CD4-positive, alpha-beta T cell treated with Interleukin-6 at 100 ng/mL for 8 hours (primary cell): ENCODE measurements around the gene UMAD1.

Experiments used
- DNase-seq: peaks from one replicate; pipeline ENCODE4 v3.0.0-alpha.2; 2020; ENCODE audit warnings: mixed read lengths, low spot score

UMAD1 gene

DNA sequence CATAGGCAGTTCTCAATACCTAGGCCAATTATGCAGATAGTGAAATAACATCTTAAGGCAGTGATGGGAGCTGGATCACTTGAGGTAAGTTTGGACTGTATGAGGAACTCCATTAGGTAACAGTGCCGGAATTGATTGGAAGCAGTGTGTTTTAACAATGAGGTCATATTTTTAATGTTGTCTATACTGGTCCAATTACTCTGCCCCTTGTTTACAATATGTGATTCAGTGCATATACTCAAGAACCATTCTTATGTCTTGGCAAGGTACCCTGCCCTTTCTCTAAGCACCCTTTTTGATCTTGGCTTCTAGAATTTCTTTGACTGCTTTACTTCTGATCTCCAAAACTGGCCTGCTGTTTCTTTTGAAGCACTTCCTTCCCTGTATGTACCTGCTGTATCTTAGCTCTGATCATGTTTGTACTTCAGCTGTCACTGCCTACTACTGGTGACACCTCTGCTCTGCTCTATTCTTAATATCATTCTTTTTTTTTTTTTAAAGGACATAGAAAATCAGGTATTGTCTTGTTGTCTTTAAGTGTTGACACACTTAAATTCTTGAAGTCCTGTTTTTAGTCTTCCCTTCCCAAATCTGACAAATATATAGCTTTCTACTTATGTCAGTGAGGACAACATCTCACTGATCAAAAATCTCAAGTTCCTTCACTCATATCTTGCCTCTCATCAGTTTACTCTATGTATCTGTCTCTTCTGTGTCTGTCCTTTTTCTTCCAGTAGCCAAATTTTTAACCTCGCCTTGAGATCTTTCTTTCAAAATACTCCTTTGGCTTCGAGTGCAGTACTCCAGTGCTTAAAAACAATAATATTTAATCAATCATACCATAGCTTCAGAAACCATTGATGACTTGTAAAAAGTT, 124.2 kb downstream of the UMAD1 start:
- peak; percentile 45 for DNase-seq

- DNase-seq, result no peak
Measured at GRCh38 chr7:7765422-7765821, 124.9 kb downstream of the UMAD1 start.

DNA sequence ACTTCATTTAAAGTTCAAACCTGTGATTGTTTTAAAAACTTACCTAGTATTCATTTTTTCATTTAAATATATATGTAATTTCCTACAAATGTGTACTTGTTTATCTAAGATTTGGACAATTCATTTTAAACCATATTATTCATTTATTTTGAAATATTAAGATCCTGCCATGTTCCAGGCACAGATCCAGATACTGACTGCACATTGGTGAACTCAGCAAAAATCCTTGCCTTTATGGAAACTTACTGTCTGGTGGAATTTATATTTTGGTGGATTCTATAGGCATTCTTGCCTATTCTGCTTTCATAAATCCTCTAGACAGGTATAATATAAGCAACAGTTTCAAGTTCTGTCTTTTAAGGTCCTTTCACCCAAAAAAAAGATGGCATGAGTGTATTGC, 126.1 kb downstream of the UMAD1 start:
- no peak for DNase-seq

DNA sequence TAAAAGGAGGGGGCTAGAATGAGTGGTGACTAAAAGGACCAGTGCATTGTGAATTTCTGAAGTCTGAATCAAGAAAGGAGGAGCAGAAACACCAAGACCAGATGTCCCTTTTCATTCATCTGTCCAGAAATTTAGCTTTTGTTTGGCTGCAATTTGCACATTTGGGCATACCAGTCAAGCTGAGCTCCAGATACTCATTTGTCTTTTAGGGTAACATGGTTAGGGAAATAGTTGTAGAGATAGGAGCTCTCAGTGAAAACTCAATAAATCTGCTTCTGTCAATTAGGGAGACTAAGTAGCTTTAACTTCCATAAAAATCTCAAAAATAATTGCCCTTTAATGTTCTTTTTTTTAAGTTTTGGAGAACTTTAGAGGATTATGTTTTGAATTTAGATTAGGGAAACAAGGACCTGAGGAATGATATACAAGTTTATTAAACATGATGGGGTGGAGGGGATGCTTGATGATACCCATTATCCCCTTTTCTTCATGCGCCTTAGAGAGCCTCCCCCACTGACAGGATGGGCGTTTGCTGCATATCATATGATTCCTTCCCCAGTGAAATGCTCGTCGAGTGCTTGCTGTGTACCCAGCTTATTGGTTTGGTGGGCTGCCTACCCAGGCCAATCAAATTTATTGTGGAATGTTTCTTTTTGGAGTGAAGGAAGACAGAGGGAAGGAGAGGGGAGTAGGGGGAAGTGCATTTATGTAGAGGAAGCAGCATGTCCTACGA, 128.6 kb downstream of the UMAD1 start:
- DNase-seq, result no peak

- no peak for DNase-seq
Measured at GRCh38 chr7:7769710-7770627, 129.4 kb downstream of the UMAD1 start.

GRCh38 chr7:7771452-7771851, 130.9 kb downstream of the UMAD1 start:
- no peak for DNase-seq

DNA sequence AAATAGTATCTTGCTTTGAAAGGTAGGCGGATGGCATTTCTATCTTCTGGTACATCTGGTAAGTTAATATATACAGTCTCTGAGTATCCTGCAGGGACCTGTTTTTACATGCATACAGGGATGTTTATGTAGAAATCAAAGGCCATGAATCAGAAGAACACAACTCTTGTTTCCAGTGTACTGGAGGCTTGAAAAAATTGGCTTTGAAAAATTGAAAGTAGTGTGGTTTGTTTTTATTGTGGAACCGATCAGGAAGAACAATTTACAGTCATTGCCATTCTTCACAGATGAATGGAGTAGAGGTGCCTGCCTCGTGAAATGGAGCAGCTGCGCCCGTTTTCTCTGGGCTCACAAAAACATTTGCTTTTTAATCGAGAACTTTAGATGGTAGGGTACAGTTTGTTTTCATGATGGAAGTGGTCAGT, 131.9 kb downstream of the UMAD1 start:
- no peak for DNase-seq

DNA sequence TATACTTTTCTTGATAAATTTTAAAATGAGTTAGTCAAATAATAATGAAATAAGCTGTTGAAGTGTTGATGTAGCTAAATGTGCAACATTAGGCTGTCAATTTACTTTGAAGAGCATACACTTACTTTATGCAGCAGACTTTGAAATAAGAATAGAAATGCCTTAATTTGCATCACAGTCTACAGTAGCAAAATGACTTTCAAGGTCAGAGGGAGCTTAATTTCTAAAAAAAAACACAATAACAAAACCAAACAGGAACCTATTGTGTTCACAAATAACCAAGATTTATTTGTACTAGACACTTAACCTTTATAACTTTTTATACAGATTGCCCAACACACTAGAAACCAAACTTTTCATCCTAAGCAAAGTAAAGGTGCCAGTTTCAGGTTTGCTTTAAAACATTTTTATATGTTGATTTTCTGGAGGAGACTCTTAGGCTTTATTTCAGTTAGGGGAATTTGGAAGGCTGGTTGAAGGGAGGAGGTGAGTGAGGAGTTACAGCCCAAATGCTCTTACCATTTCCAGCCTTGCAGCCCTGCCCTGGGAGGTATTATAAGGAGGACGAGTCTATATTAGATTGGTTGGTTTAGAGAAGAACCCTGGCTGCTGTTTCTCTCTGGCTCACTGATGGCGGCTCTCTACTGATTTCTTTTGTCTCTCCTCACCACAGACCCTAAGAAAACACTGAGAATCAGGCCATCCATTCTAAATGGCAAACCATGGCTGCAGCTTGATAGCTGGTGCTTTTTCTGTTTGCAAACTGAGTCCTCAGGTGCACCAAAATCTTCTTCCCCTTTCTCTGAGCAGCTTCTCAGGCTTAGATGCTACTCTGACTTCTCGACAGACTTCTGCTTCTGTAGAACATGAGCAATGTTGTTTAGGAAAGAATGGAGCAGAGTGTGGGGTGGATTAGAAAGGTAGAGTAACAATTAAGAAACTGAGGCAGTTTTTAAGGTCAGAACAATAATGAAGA, 133.1 kb downstream of the UMAD1 start:
- DNase-seq, result no peak

- DNase-seq, result no peak
Measured at GRCh38 chr7:7779888-7780287, 139.3 kb downstream of the UMAD1 start.

DNA sequence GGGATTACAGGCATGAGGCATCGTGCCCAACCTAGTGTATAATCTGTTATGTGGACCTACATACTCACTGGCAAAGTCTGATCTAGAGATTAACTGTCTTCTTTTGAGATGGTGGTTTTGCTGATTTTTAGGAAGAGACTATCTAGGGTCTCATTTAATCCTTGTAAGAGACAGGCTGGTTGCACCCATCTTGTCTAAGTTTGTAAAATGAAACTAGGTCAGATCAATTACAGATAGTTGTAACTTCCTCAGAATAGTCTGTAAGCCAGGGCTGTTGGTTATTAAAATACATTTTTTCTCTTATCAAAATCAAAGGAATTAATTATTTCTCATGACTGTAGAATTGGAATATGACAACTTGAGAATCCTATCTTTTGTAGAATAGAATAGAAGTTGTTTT, 142.4 kb downstream of the UMAD1 start:
- DNase-seq, result no peak

DNA sequence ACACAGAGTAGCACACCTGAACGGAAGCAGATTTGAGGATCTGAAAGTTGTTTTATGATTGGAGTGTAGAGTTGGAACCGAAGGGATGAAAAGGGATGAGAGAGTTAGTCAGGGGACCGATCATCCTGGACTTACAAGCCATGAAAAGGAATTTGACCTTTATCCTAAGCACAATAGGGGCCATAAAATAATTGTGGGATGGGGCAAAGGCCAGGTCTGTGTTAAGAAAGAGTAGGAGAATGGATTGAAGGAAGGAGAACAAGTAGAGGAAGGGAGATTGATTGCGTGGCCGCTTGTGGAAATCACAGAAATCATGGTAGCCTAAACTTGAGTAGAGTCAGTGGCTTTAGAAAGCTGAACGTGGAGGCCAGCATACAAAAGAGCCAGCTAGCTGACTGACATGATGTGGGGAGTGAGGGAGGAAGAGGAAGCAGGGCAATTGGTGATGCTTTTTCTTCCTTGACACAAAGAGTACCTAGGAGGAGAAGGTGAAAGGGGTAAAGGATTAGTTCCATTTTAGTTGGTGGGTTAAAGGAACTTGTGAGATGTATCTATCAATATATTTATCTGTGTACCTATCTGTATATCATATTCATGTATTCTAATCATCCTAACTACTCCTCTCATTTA, 144.9 kb downstream of the UMAD1 start:
- DNase-seq, result no peak

GRCh38 chr7:7786595-7786994, 146.0 kb downstream of the UMAD1 start:
- no peak for DNase-seq

DNA sequence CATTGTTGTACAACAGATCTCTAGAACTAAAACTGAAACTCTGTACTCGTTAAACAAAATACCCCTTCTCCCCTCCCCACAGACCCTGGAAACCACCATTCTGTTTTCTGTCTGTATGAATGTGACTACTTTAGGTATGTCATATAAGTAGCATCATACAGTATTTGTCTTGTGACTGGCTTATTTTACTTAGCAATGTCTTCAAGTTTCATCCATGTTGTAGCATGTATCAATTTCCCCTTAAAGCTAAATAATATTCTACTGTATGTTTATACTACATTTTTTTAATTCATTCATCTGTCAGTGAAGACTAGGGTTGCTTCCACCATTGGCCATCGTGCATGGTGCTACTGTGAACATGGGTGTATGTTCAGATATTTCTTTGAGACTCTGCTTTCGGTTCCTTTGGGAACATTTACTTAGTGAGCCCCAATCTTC, 149.0 kb downstream of the UMAD1 start:
- no peak for DNase-seq

GRCh38 chr7:7790041-7790741, 149.6 kb downstream of the UMAD1 start:
- no peak for DNase-seq

GRCh38 chr7:7791523-7791922, 151.0 kb downstream of the UMAD1 start:
- DNase-seq, result no peak

- DNase-seq, result no peak
Measured at GRCh38 chr7:7792056-7792455, 151.5 kb downstream of the UMAD1 start.

- DNase-seq, result no peak
Measured at GRCh38 chr7:7793249-7793648, 152.7 kb downstream of the UMAD1 start.

- DNase-seq, result no peak
Measured at GRCh38 chr7:7793921-7794320, 153.4 kb downstream of the UMAD1 start.

- DNase-seq, result no peak
Measured at GRCh38 chr7:7795203-7795602, 154.7 kb downstream of the UMAD1 start.

DNA sequence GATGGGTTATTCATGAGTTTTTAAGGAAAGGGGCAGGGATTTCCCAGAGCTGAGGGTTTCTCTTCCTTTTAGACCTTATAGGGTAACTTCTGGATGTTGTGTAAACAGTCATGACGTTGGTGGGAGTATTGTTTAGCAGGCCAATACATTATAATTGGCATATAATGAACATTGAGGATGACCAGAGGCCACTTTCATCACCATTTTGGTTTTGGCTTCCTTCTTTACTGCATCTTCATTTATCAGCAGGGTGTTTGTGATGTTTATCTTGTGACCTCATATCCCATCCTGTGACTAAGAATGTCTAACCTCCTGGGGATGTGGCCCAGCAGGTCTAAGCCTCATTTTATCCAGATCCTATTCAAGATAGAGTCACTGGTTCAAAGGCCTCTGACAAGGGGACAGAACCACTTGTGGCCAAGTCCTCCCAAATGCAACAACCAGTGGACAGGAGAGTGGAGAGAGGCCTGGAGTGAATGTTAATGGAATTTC, 155.1 kb downstream of the UMAD1 start:
- DNase-seq, result no peak
